K562 (cell line): Measurements from ENCODE around the gene ATG7. TPM values are rescaled to one million over a fixed set of nuclear protein-coding genes. Genes with fewer than 3 reads are reported as not detected.

Experiments
- ATAC-seq: fragments of 200-7000 bp; cut with Tn5 transposase; 3 replicates; pipeline ENCODE4 v1.9.1; 2020; ENCODE audit warnings: moderate library complexity
- BruUV-seq: library from RNA; stranded (reverse); fragments of 400-500 nt; replicated peaks from 2 replicates; lab custom pipeline; 2021; lab: Mats Ljungman, UMichigan
- CTCF ChIA-PET: fragments of 300-600 bp; formaldehyde crosslinking; extraction: SDS; loops from one replicate; lab custom pipeline; 2021; ENCODE audit warnings: low intra/inter-chr PET ratio; lab: Yijun Ruan, JAX
- POLR2A ChIA-PET: fragments of 300-600, 350-650 bp; sonication (Branson Sonifier 250); formaldehyde crosslinking; extraction: SDS; loops from one replicate; lab custom pipeline; 2021; ENCODE audit warnings: antibody characterized with exemption, inconsistent platforms; lab: Yijun Ruan, JAX
- DNase-seq, 4 experiments: peaks; one replicate each; pipeline versions ENCODE4 v3.0.0 to v3.0.0-alpha.2; 2011 to 2018; ENCODE audit warnings: low spot score in 3 of 4, mixed read lengths in 3 of 4; ENCODE audit errors: extremely low read depth in 1 of 4
- FAIRE-seq: peaks from 2 replicates; lab custom pipeline; 2011; peaks lifted over from hg19 to GRCh38; lab: Jason Lieb, UNC
- H2AFZ ChIP-seq: 2 replicates; pipeline ENCODE4 v1.6.0; 2011; ENCODE audit warnings: low read depth, low read length, control low read depth, inconsistent platforms
- H3K27ac ChIP-seq: fragments of 200-600 bp; 3 replicates; pipeline ENCODE4 v1.8.0; 2011; ENCODE audit warnings: low read depth, mild to moderate bottlenecking, control low read depth, inconsistent platforms, low read length, moderate library complexity, mixed read lengths; ENCODE audit errors: extremely low read depth
- H3K27me3 ChIP-seq, 2 experiments: fragments of 300-600 bp in 1 of 2; 2 replicates in 1 of 2; 3 replicates in 1 of 2; pipeline versions ENCODE4 v1.6.0 to v1.8.0; 2011; ENCODE audit warnings: inconsistent platforms in 2 of 2, low read length in 2 of 2, mild to moderate bottlenecking in 1 of 2, mixed read lengths in 1 of 2, moderate library complexity in 1 of 2; ENCODE audit not compliant: control insufficient read depth in 2 of 2, insufficient read depth in 2 of 2
- H3K36me3 ChIP-seq: fragments of 300-600 bp; 3 replicates; pipeline ENCODE4 v1.8.0; 2011; ENCODE audit warnings: mild to moderate bottlenecking, low read length, inconsistent platforms; ENCODE audit not compliant: control insufficient read depth, insufficient read depth
- H3K4me1 ChIP-seq, 2 experiments: fragments of 200-600 bp in 1 of 2; replicated peaks in 1 of 2; 2 replicates in 1 of 2; 3 replicates in 1 of 2; pipeline versions ENCODE4 v1.5.1 to v1.8.0; 2011; ENCODE audit warnings: inconsistent platforms in 2 of 2, low read length in 2 of 2, mild to moderate bottlenecking in 1 of 2, mixed read lengths in 1 of 2, moderate library complexity in 1 of 2; ENCODE audit not compliant: control insufficient read depth in 2 of 2, insufficient read depth in 2 of 2
- H3K4me2 ChIP-seq: 2 replicates; pipeline ENCODE4 v1.6.1; 2011; ENCODE audit warnings: low read length, control low read depth, inconsistent platforms, mixed read lengths; ENCODE audit not compliant: insufficient read depth
- H3K4me3 ChIP-seq: fragments of 200-600 bp; sonication (generic), shearing (Covaris generic); 2 replicates; pipeline ENCODE4 v1.5.1; 2016; ENCODE audit warnings: control low read depth, inconsistent platforms
- H3K79me2 ChIP-seq: fragments of 200-600 bp; 3 replicates; pipeline ENCODE4 v1.8.0; 2011; ENCODE audit warnings: low read length, inconsistent platforms; ENCODE audit not compliant: control insufficient read depth, insufficient read depth
- H3K9ac ChIP-seq, 2 experiments: 2 replicates each; pipeline versions ENCODE4 v1.6.0 to v1.6.1; 2011; ENCODE audit warnings: low read depth in 2 of 2, low read length in 2 of 2, control low read depth in 1 of 2, inconsistent platforms in 1 of 2, mild to moderate bottlenecking in 1 of 2, mixed read lengths in 1 of 2; ENCODE audit not compliant: insufficient read depth in 1 of 2
- H3K9me1 ChIP-seq: one replicate; pipeline ENCODE4 v1.6.0; 2011; ENCODE audit warnings: inconsistent platforms, mild to moderate bottlenecking, low read length, moderate library complexity; ENCODE audit not compliant: control insufficient read depth, insufficient read depth
- H3K9me3 ChIP-seq: replicated peaks from 2 replicates; pipeline ENCODE4 v1.5.1; 2011; ENCODE audit warnings: low read depth, low read length, inconsistent platforms; ENCODE audit not compliant: control insufficient read depth, insufficient read depth
- H4K20me1 ChIP-seq: replicated peaks from 2 replicates; pipeline ENCODE4 v1.6.1; 2011; ENCODE audit warnings: low read length, inconsistent platforms, mixed read lengths; ENCODE audit not compliant: control insufficient read depth, insufficient read depth
- BCL6 ChIP-seq: fragments of 250-450 bp; sonication (Bioruptor Pico); IDR thresholded peaks from 2 replicates; pipeline ENCODE4 v1.4.0; 2020
- BDP1 ChIP-seq: IDR thresholded peaks from 3 replicates; pipeline ENCODE4 v1.6.1; 2011; ENCODE audit not compliant: insufficient read length, insufficient read depth
- ETS1 ChIP-seq: conservative IDR thresholded peaks from 2 replicates; pipeline ENCODE4 v1.6.1; 2011; ENCODE audit warnings: low read depth, mild to moderate bottlenecking, low read length; ENCODE audit not compliant: control insufficient read depth
- HDAC6 ChIP-seq: IDR thresholded peaks from 2 replicates; pipeline ENCODE4 v1.6.1; 2012; ENCODE audit warnings: low read depth, mild to moderate bottlenecking, control low read depth, inconsistent platforms, low read length, moderate library complexity
- HINFP ChIP-seq: fragments of 450-650 bp; conservative IDR thresholded peaks from 2 replicates; pipeline ENCODE4 v1.6.1; 2016; ENCODE audit warnings: missing genetic modification characterization, low read depth, mild to moderate bottlenecking, control low read depth, missing compliant biosample characterization
- KLF1 ChIP-seq: fragments of 450-650 bp; IDR thresholded peaks from 2 replicates; pipeline ENCODE4 v1.6.1; 2016; ENCODE audit warnings: missing genetic modification characterization, missing compliant biosample characterization
- MAFK ChIP-seq: IDR thresholded peaks from 2 replicates; pipeline ENCODE4 v1.6.1; 2011; ENCODE audit warnings: low read length, improper control_type of control experiment
- MNT ChIP-seq, 2 experiments: fragments of 450-650 bp; conservative IDR thresholded peaks; 2 replicates each; pipeline ENCODE4 v1.6.1; 2017; ENCODE audit warnings: mild to moderate bottlenecking in 2 of 2, moderate library complexity in 2 of 2
- NRF1 ChIP-seq, 2 experiments: fragments of 450-650 bp; IDR thresholded peaks in 1 of 2; conservative IDR thresholded peaks in 1 of 2; 2 replicates each; pipeline ENCODE4 v1.6.1; 2014; ENCODE audit warnings: mild to moderate bottlenecking in 2 of 2
- RAD21 ChIP-seq, 2 experiments: fragments of 250-450 bp in 1 of 2; fragments of 450-650 bp in 1 of 2; sonication (Bioruptor Pico) in 1 of 2; formaldehyde crosslinking in 1 of 2; IDR thresholded peaks in 1 of 2; conservative IDR thresholded peaks in 1 of 2; 2 replicates each; pipeline versions ENCODE4 v1.4.0 to v1.8.0; 2020 to 2022; ENCODE audit warnings: mild to moderate bottlenecking in 2 of 2, moderate library complexity in 1 of 2
- RUNX1 ChIP-seq: sonication (generic); IDR thresholded peaks from 2 replicates; pipeline ENCODE4 v1.6.1; 2016; ENCODE audit warnings: antibody characterized with exemption, low read depth
- SMARCA4 ChIP-seq: fragments of 450-650 bp; IDR thresholded peaks from 2 replicates; pipeline ENCODE4 v1.6.1; 2016
- ZKSCAN8 ChIP-seq: fragments of 200-800 bp; sonication (Bioruptor generic); IDR thresholded peaks from 2 replicates; pipeline ENCODE4 v1.6.1; 2016; ENCODE audit warnings: missing genetic modification characterization, missing compliant biosample characterization
- ZNF12 ChIP-seq: sonication (generic); formaldehyde crosslinking; IDR thresholded peaks from 2 replicates; pipeline ENCODE4 v1.4.0; 2020; ENCODE audit warnings: mild to moderate bottlenecking, missing genetic modification reagents
- ZNF121 ChIP-seq: sonication (generic); formaldehyde crosslinking; conservative IDR thresholded peaks from 2 replicates; pipeline ENCODE4 v1.8.0; 2022; ENCODE audit warnings: missing genetic modification reagents
- ZNF23 ChIP-seq: fragments of 250-450 bp; sonication (Bioruptor Pico); IDR thresholded peaks from 2 replicates; pipeline ENCODE4 v1.4.0; 2020; ENCODE audit warnings: mild to moderate bottlenecking
- ZNF347 ChIP-seq: fragments of 450-650 bp; formaldehyde crosslinking; IDR thresholded peaks from 2 replicates; pipeline ENCODE4 v1.4.0; 2020; ENCODE audit warnings: low read depth, mild to moderate bottlenecking, moderate library complexity
- ZNF764 ChIP-seq: fragments of 250-450 bp; sonication (Bioruptor Pico); IDR thresholded peaks from 2 replicates; pipeline ENCODE4 v1.4.0; 2020; ENCODE audit warnings: low read depth, mild to moderate bottlenecking, moderate library complexity
- WGBS: fragments of 100-300 bp; shearing (Covaris generic); methylation state at CpG from one replicate; pipeline ENCODE4 v1.1.6; 2016; ENCODE audit warnings: low coverage, mixed read lengths; ENCODE audit not compliant: insufficient coverage; ENCODE audit errors: missing lambda C conversion rate; 5-methylcytosine and 5-hydroxymethylcytosine counted together
- in situ Hi-C: fragments of 300-500 bp; cut with MboI; formaldehyde crosslinking; loops from 4 replicates; pipeline ENCODE4 v1.15.0; 2018; ENCODE audit warnings: inconsistent platforms, mixed read lengths
- intact Hi-C: fragments of 100-400 bp; cut with micrococcal nuclease; formaldehyde crosslinking; loops from 2 replicates; pipeline ENCODE4 v1.14.2; 2022
- polyA plus RNA-seq, 8 experiments: library from polyadenylated mRNA; depleted of rRNA in 4 of 8; stranded (reverse) in 5 of 8; unstranded in 3 of 8; fragments of >200 nt; fragmentation: Nextera tagmentation in 2 of 8; fragmentation: Illumina TruSeq in 1 of 8; extraction: Ambion mirVana in 2 of 8; extraction: Trizol in 1 of 8; gene quantifications; 2 replicates each; pipeline versions ENCODE4 v1.2.1 to v1.2.3, GENCODE V29; 2011 to 2014; ENCODE audit warnings: inconsistent platforms in 1 of 8, missing spikeins in 1 of 8
- total RNA-seq, 7 experiments: library from RNA; depleted of rRNA in 6 of 7; stranded (reverse); fragments of >200 nt in 6 of 7; fragmentation: Illumina TruSeq in 2 of 7; extraction: Trizol in 2 of 7; gene quantifications; 2 replicates each; pipeline versions ENCODE4 v1.2.1 to v1.2.3, GENCODE V29; 2011 to 2021; ENCODE audit warnings: low replicate concordance in 1 of 7

The ATG7 gene
- total and polyA plus RNA-seq, 9 of the 15 experiments (the other 6 are each of a cell fraction or from before 2014, with no cell fraction given), result 18.3 to 45.3 (median 33.6) TPM

- no peaks in the 10 kb centered on the region for H3K9me1 ChIP-seq
- CTCF ChIA-PET, result no interaction called here
- POLR2A ChIA-PET, result interaction anchor here (0.7 to 1.7 kb wide), 4 partner anchors 10 to 1457 kb away, joined by 3 to 6 read pairs (median 6); no protein-coding TSS in a partner anchor
- H3K9ac ChIP-seq, result peak overlapping the region in 1 of 2 experiments; percentile 17; a peak in 1 of 4 replicates
- H3K27ac ChIP-seq, result peak overlapping the region; percentile 60
- no peaks in the 10 kb centered on the region for H3K36me3 ChIP-seq
- peak; percentile 40 for ATAC-seq
- intact Hi-C loops, result no loop called here
- H3K9me3 ChIP-seq, result no peaks in the 10 kb centered on the region
- no peak overlapping the region for H3K4me3 ChIP-seq
- DNase-seq, result peak in 1 of 4 experiments; percentile 12
- H3K4me1 ChIP-seq, result peaks cover 9 to 21% of the 10 kb centered on the region in 2 experiments
- 58% methylated on average over 5 of the region's 5 CpGs for WGBS
- in situ Hi-C loops, result no loop called here
- peak overlapping the region; percentile 76 for H2AFZ ChIP-seq
- BruUV-seq, result no TSS peak
- no peaks in the 10 kb centered on the region for H3K79me2 ChIP-seq
- no peak for FAIRE-seq
- no peaks in the 10 kb centered on the region for H4K20me1 ChIP-seq
- peak overlapping the region; percentile 8; the same call in 1 of the 2 replicates for H3K4me2 ChIP-seq
- no peaks in the 10 kb centered on the region for H3K27me3 ChIP-seq
- TF ChIP-seq BDP1 (no peak), RAD21 (CRISPR knock-in tag; conservative IDR thresholded peaks at IDR 0.05 in 1 of 2, IDR thresholded peaks at IDR 0.05 in 1 of 2) (no peak), ZNF764 (no peak), HINFP (tag) (no peak), HDAC6 (no peak), ZKSCAN8 (CRISPR knock-in tag) (0 out of 2 replicates have a peak, but pooled peaks have one; percentile 36), BCL6 (CRISPR knock-in tag) (0 out of 2 replicates have a peak, but pooled peaks have one; percentile 24), ZNF12 (CRISPR knock-in tag) (no peak), RUNX1 (no peak), MNT (conservative IDR thresholded peaks at IDR 0.05) (no peak), SMARCA4 (no peak), ZNF121 (CRISPR knock-in tag) (no peak), NRF1 (conservative IDR thresholded peaks at IDR 0.05 in 1 of 2, IDR thresholded peaks at IDR 0.05 in 1 of 2) (no peak), ZNF347 (CRISPR knock-in tag) (no peak), ZNF23 (CRISPR knock-in tag) (no peak), KLF1 (tag) (no peak), MAFK (no peak), ETS1 (no peak)
Observed at GRCh38 chr3:11508346-11509172, 236.4 kb downstream of the ATG7 start.
